SK-N-MC (cell line): ENCODE data around the gene RICTOR.

Experiments
- EZH2 ChIP-seq: fragments of 200-600 bp; sonication (generic); IDR thresholded peaks from one replicate; pipeline ENCODE4 v1.6.1; 2017; ENCODE audit warnings: antibody characterized with exemption
- POLR2AphosphoS5 ChIP-seq: IDR thresholded peaks from 2 replicates; pipeline ENCODE4 v1.6.1; 2012; ENCODE audit warnings: mild to moderate bottlenecking, low read depth, low read length, borderline replicate concordance

DNA sequence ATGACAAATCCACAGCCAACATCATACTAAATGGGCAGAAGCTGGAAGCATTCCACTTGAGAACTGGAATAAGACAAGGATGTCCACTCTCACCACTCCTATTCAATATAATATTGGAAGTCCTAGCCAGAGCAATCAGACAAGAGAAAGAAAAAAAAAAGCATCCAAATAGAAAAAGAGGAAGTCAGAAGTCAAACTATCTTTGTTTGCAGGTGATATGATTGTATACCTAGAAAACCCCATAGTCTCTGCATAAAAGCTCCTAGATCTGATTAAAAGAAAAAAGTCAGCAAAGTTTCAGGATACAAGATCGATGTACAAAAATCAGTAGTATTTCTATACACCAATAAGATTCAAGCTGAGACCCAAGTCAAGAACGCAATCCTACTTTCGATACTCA, 162.3 kb downstream of the RICTOR start:
- no peak for TF ChIP-seq POLR2AphosphoS5
- no peak for TF ChIP-seq EZH2
